Ishikawa (cell line): ENCODE results near the gene MTG1.

Source experiments
- CEBPB ChIP-seq: IDR thresholded peaks from 2 replicates; pipeline ENCODE4 v1.6.1; 2012
- CREB1 ChIP-seq: IDR thresholded peaks from 2 replicates; pipeline ENCODE4 v1.6.1; 2012; ENCODE audit warnings: low read depth
- EGR1 ChIP-seq: IDR thresholded peaks from 2 replicates; pipeline ENCODE4 v1.6.1; 2012
- EP300 ChIP-seq: IDR thresholded peaks from 2 replicates; pipeline ENCODE4 v1.6.1; 2012; ENCODE audit warnings: borderline replicate concordance
- FOXM1 ChIP-seq: IDR thresholded peaks from 2 replicates; pipeline ENCODE4 v1.6.1; 2012; ENCODE audit warnings: low read depth, borderline replicate concordance
- MAX ChIP-seq: IDR thresholded peaks from 2 replicates; pipeline ENCODE4 v1.6.1; 2012
- NFIC ChIP-seq: IDR thresholded peaks from 2 replicates; pipeline ENCODE4 v1.6.1; 2012
- RAD21 ChIP-seq: IDR thresholded peaks from 2 replicates; pipeline ENCODE4 v1.6.1; 2012; ENCODE audit warnings: low read depth
- REST ChIP-seq: IDR thresholded peaks from 2 replicates; pipeline ENCODE4 v1.6.1; 2012; ENCODE audit warnings: low read depth, mild to moderate bottlenecking
- TAF1 ChIP-seq: IDR thresholded peaks from 2 replicates; pipeline ENCODE4 v1.6.1; 2012; ENCODE audit warnings: low read depth, mild to moderate bottlenecking
- TCF12 ChIP-seq: IDR thresholded peaks from 2 replicates; pipeline ENCODE4 v1.6.1; 2012; ENCODE audit warnings: low read depth
- TEAD4 ChIP-seq: IDR thresholded peaks from 2 replicates; pipeline ENCODE4 v1.6.1; 2012
- USF1 ChIP-seq: IDR thresholded peaks from 2 replicates; pipeline ENCODE4 v1.6.1; 2012
- YY1 ChIP-seq: IDR thresholded peaks from 2 replicates; pipeline ENCODE4 v1.6.1; 2012; ENCODE audit warnings: low read depth
- ZBTB7A ChIP-seq: IDR thresholded peaks from 2 replicates; pipeline ENCODE4 v1.6.1; 2012; ENCODE audit warnings: low read depth

The MTG1 gene

GRCh38 chr10:133419211-133419950, 25.4 kb downstream of the MTG1 start:
- no peak for TF ChIP-seq ZBTB7A
- TF ChIP-seq NFIC, result no peak
- TF ChIP-seq RAD21, result no peak
- TF ChIP-seq CEBPB, result no peak

- no peak for TF ChIP-seq ZBTB7A
- TF ChIP-seq EGR1, result no peak
- TF ChIP-seq TEAD4, result no peak
- no peak for TF ChIP-seq EP300
- no peak for TF ChIP-seq TCF12
- TF ChIP-seq MAX, result no peak
- TF ChIP-seq REST, result no peak
These were observed 26.1 kb downstream of the MTG1 start for GRCh38 chr10:133420028-133420427.

GRCh38 chr10:133420579-133420978, 26.6 kb downstream of the MTG1 start:
- 0 out of 2 replicates have a peak, but pooled peaks have one; percentile 12 for TF ChIP-seq EP300
- TF ChIP-seq MAX, result no peak

- no peak for TF ChIP-seq REST
- no peak for TF ChIP-seq TCF12
- TF ChIP-seq YY1, result no peak
- TF ChIP-seq MAX, result no peak
- no peak for TF ChIP-seq TAF1
- TF ChIP-seq CEBPB, result no peak
- TF ChIP-seq CREB1, result no peak
- TF ChIP-seq EP300, result no peak
- TF ChIP-seq TEAD4, result no peak
- no peak for TF ChIP-seq NFIC
- no peak for TF ChIP-seq ZBTB7A
- TF ChIP-seq EGR1, result no peak
- TF ChIP-seq FOXM1, result no peak
- no peak for TF ChIP-seq USF1
- TF ChIP-seq RAD21, result no peak
These were observed 27.6 kb downstream of the MTG1 start for GRCh38 chr10:133421336-133422222.

GRCh38 chr10:133422223-133422806, 28.4 kb downstream of the MTG1 start:
- TF ChIP-seq YY1 (no peak), NFIC (no peak), TEAD4 (no peak), FOXM1 (no peak), REST (no peak), CREB1 (no peak), CEBPB (no peak), EP300 (no peak), TAF1 (no peak), TCF12 (no peak), RAD21 (no peak), MAX (no peak), USF1 (no peak), ZBTB7A (no peak)
